Measurements from ENCODE around the gene FMNL2.

FMNL2 gene

DNA sequence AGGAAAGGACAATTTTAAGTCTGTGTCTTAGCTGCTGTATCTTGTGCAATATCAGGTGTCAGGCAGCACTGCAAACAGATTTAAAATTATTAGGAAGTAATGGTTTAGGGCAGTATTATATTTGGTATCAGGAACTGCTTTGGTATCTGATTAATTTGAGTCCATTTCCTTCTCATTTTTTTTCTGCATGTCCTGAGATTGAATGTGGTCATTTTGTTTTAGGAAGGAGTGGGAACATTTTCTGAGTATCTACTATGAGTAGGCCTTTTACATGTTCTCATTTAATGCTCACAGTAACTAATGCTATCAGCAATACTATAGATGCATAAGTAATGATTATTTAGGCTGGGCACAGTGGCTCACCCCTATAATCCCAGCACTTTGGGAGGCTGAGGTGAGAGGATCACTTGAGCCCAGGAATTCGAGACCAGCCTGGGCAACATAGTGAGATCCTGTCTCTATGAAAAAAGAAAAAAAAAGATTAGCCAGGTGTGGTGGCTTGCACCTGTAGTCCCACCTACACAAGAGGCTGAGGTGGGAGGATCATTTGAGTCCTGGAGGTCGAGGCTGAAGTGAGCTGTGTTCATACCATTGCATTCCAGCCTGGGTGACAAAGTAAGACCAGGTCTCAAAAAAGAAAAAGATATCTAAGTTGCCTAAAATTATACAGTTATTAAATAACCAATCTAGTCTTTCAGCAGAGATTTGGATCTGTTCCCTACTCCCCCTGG lies 4.7 kb downstream of the FMNL2 start:
- no peak for DNase-seq

DNA sequence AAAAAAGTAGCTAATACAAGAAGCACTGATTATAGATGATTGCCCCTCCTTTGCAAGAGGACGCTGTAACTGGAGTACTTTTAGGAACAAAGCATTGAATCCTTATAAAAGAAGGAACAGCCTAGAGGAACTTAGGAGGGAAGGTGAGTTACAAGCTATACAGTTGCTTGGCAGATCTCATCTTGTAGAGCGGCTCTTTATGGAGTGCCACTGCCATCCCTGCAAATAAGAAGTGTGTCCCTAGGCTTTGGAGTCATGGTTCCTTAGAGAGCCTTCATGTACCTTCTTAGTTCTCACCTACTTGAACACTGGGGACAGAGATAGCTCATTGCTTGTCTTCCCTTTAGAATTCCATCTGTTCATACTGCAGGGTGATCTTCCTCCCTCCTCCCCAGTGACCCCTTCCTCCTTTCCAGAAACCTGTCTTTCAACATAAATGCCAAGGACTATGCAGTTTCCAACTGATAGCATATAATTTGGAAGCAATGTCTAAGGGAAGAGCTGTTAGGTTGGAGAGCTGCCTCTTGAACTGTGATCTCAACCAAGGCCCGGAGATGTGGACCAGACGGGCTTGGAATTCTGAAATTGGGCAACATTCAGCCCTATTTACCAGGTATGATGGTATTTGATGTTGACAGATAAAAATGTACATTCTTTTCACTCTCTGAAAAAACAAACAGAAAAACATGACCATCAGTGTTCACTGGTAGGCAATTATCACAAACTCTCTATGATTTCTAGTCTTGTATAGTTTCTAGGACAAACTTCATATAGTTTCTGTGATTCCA lies 7.5 kb downstream of the FMNL2 start:
- no peak for DNase-seq

DNA sequence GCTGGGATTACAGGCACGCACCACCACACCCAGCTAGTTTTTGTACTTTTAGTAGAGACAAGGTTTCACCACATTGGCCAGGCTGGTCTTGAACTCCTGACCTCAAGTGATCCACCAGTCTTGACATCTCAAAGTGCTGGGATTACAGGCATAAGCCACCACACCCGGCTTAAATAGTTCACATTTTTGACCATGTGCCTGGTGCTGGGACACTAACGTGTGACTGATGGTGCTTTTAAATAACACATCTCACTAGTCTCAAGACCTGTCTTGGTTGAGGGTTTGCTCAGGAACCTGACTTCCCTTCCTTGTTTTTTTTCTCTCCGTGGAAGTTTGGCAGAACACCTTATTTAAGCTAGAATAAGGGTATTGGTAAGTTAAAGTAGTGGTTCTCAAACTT lies 8.5 kb downstream of the FMNL2 start:
- DNase-seq = no peak

DNA sequence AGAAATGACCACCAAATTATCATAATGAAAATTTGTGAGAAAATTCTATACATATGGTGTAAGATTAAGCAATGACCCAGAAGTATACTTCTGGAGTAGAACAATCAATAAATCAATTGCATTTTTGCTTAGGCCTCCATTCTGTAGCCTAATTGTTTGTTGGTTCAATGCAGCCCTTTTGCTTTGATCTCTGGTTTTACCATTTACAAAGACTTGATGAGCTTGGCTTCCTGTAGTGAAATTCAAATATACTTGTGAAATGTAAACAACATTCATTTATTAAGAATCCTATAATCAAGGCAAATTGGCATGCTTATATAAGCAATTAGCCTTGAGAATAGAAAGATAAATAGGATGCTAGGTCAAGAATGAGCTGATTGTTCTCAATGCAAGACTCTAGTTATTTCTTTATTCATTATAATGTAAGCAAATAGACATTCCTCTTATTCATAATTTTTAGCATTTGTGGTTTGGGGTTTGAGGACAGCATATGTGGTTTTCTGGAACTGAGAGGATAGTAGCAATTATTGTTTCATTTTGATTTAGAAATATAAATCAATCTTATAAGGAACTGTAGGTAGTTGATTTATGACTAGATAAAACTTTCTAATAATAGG lies 9.7 kb downstream of the FMNL2 start:
- DNase-seq = no peak

DNA sequence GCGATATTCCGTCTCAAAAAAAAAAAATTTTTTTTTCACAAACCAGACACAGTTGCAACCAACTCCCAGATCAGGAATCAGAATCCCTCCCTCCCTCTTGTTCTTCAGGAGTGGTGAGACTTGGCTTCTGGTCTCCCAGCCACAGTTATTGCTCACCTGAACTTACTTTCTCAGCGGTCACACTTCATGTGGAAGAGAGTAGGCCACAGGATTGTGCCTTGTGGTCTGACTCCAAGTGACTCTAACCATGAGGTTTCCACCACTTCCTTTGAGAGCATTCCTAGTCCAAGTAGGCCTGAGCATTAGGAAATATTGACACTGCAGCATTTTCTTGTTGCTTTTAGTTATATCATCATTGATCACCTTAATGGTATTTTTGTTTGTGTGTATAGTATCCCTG lies 12.1 kb downstream of the FMNL2 start:
- DNase-seq = no peak

DNA sequence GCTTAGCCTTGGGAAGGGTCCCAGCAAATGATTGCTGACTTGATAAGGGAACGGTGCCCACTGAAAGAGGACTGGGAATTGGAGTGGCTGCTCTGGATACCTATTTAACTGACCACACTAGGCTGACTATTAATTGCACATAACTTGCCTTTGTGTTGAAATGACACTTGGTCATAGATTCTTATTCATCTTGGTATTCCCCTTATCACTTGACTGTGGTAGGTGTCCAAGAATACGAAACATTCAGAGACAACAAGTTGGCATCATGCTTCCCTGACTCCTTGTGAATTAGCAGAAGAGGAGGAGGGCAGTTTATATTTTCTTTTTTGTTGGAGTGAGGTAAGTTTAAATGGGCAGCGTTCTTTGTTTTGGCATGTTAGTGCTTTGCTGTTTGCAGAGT lies 13.4 kb downstream of the FMNL2 start:
- DNase-seq = no peak

DNA sequence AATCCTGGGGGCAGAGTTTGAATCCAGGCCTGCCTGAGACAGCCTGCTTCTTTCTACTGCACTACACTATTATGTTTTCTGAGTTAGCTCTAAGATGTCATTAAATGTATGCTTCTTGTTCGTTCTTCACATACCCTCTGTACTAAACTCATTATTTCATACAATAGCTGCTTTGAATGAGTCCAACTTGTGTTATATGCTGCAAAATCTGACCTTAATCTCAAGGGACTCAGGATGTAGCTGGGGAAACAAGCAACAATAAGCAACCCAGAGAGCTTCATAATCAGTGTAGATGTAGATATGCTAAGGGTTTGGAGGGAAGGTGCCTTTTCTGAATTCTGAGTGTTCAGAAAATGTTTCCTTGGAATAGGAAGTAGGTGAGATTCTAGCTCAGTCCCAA lies 14.4 kb downstream of the FMNL2 start:
- no peak for DNase-seq

DNA sequence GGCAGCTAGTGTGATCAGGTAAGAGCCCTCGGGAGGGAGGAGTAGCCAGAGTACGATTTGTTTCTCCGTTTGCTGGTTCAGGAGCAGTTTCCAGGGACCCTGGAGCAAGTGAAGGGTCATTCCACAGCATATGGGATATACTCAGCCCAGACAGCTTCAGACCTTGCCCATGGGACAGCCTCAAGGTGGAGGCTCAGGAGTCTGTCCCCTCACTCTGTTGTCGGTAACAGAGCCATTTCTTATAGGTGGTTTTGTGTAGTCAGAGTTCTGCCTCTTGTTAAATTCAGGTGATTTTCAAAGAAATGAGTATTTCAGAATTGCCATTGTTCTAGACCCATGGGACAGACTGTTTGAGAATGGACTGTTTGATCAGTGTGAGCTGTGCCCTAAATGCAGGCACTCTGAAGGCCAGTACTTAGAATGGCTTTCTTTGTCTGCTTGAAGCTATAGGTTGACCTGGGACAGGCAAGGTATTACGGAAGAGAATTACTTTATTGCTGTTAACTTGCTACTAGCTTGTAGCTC lies 15.2 kb downstream of the FMNL2 start:
- no peak for DNase-seq

DNA sequence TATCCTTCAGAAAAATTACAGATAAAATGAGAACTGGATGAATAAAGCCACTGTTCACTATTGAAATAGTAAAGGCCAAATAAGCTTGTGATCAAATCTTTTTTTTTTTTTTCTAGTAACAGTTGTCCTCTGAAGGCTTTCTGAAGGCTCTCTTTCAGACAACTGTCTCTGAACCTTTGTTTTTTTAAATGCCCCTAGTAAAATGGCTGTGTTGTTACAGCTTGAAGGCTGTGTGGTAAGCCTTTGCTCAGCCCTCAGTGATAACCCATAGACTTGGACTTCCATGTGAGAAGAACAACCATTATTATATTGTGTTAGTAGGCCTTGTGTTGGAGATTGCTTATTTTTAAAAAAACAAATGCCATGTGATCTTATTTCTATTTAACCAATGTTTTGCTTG lies 17.6 kb downstream of the FMNL2 start:
- no peak for DNase-seq

DNA sequence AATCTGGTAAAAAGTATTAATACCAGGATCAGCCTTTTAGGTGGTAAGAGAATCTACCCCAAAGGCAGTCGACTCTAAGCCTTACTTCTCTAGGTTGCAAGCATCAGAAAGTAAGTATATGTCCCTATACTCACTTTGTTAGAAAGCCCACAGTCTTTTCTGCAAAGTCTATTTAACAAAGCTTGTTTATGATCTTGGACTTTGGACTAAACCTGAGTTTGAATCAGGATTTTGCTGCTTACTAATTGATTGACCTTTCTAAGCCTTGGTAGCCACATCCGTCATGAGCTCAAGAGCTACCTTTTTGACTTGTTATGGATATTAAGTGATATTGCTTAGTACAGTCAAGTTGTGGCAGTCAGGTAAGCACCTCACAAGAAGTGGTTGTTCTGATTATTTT lies 18.4 kb downstream of the FMNL2 start:
- DNase-seq = no peak

DNA sequence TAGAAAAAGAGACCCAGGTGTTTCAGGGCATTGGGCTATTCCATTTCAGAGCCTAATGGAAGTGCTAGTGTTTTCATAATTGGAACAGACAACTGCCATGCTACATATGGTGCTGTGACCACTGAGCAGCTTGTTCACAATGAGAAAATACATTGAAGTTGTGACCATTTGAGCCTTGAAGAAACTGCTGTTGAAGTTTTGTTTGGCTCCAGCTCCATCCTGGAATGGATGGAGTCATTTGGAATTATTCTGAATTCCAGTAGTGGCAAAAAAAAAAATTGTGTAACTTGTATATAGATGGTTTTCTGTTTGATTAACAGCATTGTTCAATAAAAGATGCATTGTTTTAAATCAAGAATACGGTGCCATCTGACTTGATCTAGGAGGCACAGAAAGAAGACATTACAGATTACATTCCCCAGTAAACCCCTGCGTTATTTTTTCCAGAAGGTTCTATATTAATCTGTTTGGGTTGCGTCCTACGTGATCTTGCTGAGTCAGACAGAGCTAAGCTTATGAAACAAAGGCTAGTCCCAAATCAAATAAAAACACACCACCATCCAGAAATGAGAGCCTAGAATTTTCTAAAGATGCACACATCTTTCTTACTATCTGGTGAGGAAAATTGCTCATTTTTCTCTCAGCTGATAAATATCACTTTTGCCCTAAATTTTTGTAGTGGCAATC lies 19.2 kb downstream of the FMNL2 start:
- no peak for DNase-seq

DNA sequence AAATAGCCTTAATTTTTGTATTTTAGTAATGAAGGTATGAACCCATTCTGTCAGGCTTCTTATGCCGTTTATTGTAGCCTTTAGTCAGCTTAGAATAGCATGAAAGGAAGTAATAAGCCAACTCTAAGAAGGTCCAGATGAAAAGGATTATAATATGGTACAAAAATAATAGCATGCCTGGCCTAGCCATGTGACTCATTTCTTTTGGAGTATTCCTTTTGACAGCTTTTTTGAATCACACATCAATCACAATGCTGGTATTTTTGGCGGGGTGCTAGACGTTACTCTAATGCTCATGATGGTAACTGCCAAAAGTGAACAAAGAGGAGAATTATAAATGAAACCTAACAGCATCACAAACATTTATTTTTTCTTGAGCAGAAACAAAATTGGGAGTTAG lies 19.9 kb downstream of the FMNL2 start:
- no peak for DNase-seq

DNA sequence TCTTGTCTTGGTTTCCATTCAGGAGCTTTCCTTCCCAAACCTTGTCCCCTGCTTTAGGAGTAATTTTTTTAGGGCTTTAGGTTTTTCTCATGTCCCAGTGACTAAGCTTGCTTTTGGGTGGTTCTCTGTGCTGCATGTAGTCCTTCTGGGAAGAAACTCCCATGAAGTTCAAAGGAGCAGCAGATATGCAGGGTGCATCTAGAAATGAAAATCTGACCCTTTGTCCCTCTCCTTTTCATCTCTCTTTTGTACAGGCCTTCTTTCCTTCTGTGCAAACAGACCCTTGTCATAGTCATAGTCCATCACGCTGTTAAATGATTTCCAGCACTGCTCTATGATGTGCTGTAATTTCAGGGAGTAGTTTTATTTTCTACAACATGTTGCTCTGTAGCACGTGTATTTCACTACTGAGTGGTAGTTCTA lies 20.4 kb downstream of the FMNL2 start:
- no peak for DNase-seq

DNA sequence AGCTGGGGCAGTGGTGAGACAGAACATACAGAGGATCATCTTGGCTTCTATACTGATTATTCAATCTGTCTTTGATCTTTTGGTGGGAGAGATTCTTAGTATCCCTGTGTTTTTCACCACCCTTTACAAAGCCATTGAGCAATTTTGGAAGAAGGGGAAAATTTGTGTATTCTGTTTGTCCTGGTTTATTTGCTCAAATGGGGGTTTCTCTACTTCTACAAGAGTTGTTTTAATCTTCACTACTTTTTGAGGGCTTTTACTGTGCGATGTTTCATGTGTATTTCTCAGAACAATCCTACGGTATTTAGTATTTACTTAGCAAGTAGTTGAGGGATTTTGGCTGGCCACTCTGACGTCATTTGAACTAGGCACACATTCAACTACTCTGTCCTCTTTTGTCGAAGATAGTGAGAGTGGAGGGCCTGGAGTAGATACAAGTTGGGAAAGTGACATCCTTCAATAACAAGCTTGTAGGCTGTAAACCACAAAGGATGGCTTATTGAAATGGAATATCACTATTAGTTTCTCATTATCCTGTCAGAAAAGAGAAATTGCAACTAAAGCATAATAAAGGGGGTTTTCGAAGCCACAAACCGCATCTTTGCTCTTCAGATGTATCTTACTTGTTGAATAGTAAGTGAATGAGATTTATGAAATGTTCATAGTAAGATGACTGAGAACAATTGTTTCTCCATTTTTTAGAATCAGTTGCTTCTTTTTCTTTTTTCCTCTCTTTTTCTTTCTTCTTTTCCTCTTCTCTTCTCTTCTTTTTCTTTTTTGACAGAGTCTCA lies 24.8 kb downstream of the FMNL2 start:
- no peak for DNase-seq

DNA sequence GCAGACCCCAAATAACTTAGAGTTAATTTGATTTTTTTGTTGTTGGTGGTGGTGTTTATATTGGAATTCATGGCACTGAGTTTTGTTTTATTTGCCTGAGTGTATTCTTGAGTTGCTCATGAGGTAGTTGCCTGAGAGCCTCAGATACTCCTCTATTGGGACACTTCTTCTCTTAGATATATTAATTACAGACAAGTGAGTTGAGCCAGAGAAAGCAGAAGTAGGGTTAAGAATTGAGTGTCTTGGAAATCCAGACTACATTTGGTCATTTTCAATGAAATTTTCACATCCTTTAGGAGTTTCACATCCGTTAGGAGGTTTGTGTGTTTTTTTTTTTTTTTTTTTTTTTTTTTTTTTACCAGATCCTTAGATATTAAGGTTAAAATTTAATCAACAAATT lies 29.0 kb downstream of the FMNL2 start:
- DNase-seq = no peak

DNA sequence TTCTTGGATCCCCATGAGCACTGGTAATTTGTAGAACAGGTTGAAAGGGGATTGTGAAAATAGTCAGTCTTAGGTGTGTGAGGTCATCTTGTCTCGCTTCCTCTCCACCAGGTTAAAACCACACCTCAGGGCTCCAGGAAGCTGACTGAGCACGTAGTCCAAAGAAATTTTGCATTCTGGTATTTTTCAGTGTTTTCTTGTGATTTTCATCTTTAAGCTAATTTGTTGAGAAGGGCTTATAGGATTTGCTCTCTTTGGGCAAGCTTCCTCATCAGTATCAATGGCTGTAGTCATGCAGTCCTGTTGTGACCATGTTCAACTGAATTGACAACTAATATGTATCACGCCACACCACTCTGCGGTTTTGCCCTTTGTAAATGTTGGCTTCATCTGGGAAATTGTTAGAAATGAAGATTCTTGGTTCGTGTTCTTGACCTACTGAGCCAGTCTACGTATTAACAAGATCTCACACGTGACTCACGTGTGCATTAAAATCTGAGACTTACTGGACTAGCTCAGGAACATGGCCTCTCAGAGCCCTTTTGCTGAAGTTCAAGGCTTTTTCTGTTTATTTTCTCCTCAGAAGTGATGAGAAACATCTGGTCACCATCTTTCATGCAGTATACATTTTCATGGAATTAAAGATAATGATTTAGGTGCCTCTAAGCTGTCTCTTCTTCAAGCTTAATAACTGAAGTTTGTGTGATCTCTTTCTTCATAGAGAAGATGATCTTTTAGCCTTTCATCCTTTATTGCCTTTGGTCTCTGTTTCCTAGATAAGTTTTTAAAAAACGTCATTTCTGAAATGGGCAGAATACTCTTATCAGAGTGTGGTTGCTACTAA lies 32.8 kb downstream of the FMNL2 start:
- DNase-seq = no peak

DNA sequence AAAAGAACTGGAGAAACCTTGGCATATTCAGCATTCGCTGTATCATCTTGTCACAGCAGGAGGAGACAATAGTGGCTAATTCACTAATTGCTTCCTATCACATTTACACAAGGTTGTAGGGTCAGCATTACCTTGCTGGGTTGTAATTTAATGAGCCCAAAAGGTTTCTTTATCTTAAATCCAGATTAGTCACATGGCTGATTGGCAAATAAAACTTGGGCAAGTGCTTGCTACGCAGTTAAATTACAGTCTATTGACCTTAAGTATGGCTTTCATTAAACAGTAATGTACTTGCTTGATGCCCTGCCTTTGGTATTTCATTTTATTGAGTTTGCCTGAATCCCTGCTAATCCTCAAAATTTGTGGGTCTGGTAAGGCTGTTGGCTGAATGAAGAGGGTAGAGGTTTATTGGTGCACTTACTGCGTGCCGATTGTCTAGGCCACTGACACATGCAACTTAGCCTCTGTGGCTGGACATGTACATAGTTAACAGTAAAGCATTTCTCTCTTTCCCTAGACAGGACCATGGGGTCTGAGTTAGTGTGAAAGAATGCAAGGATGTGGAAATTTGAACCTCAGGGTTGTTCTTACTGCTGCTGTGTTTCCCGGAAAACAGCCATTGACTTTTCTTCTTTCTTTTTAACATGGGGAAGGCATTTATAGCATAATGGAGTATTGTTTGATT lies 34.3 kb downstream of the FMNL2 start:
- no peak for DNase-seq

DNA sequence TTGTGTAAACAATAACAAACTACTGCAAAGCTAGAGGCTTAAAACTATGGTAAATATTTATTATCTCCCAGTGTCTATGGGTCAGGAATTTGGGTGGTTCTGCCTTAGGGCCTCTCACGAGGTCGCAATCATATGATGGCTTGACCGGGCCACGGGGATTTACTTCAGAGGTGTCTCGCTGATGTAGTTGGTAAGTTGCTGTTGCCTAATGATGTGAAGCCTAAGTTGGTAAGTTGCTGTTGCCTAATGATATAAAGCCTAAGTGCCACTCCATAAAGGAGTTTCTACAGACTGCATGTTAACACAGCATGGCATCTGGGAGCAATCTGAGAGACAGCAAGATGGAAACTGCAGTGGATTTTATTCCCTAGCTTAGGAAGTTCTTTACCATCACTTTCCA lies 35.8 kb downstream of the FMNL2 start:
- DNase-seq = no peak

DNA sequence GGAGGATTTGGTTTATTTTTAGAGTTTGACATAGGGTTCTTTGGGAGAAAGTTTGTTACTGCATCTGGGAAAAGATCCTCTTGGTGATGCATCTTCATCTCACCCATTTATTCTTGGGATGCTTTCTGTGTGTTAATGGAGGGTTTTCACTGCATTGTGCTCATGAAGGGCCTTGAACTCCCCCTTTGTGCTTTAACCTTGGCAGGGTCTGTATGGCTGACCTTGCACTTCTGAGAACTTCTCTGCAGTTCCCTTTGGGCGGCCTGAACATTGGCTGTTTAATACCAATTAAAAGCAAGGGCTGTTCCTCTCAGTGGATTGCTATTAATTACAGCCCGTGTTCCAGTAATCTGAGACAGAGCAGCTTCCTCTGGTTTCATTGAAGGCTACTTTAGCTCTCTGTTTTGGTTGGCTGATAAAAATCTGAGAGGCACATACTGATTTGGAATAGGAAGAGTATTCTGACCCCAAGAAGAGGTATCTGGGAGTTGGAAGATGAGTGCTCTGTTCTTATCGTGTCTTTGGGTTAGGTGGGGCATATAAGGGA lies 37.5 kb downstream of the FMNL2 start:
- DNase-seq = no peak

DNA sequence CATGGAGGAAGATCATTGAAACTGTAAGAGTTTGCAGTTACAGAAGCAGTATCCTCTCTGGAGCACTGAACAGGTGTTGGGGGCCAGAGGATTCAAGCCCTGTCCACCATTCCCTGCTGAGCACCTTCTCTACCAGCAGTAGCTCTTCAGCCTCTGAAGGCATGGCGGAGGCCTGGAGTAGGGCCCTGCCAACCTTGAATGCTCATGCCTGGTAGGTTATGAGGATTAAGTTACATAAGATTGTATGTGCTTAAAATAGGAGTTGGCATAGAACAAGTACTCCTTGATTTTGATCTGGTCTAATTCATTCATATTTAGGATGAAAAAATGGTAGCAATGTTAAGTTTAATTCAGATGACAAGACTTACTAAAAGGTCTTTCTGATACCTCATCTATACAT lies 40.2 kb downstream of the FMNL2 start:
- DNase-seq = no peak

DNA sequence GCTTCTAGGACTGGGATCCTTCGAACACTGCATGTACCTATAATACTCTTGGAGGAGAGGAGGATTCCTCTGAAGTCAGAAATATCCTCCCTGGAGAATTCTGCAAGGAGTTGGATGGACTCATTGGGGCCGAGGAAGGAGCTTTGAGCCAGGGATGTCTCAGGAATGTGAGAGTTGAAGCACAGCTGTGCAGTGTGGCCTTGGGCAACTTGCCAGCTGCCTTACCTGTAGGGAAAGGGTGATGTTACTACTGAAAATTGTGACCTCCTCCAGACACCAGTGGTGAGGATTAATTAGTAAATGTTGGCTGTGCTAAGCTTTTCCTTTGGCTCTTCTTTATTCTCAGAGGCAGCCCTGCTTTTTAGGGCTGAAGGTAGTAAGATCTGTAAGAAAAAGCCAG lies 41.4 kb downstream of the FMNL2 start:
- no peak for DNase-seq
